ENCODE measurements around the gene C7orf25.

DNA sequence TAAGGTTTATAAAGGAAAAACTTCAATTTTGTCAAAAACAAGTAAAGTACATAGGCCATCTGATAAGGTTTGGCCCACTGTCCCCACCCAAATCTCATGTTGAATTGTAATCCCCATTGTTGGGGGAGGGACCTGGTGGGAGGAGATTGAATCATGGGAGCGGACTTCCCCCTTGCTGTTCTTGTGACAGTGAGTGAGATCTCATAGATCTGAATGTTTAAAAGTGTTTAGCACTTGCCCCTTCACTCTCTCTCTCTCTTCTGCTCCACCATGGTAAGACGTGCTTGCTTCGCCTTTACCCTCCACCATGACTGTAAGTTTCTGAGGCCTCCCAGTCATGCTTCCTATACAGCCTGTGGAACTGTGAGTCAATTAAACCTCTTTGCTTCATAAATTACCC lies 38.5 kb upstream of the C7orf25 start:
- TF ChIP-seq, protein P1, sequence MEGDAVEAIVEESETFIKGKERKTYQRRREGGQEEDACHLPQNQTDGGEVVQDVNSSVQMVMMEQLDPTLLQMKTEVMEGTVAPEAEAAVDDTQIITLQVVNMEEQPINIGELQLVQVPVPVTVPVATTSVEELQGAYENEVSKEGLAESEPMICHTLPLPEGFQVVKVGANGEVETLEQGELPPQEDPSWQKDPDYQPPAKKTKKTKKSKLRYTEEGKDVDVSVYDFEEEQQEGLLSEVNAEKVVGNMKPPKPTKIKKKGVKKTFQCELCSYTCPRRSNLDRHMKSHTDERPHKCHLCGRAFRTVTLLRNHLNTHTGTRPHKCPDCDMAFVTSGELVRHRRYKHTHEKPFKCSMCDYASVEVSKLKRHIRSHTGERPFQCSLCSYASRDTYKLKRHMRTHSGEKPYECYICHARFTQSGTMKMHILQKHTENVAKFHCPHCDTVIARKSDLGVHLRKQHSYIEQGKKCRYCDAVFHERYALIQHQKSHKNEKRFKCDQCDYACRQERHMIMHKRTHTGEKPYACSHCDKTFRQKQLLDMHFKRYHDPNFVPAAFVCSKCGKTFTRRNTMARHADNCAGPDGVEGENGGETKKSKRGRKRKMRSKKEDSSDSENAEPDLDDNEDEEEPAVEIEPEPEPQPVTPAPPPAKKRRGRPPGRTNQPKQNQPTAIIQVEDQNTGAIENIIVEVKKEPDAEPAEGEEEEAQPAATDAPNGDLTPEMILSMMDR (IDR thresholded peaks at IDR 0.05; ENCODE audit: low read depth, low read length, missing input control) = no peak
- TF ChIP-seq JUND (IDR thresholded peaks at IDR 0.05) = no peak
- TF ChIP-seq RAD21 (IDR thresholded peaks at IDR 0.05) = no peak
- no peak for TF ChIP-seq TAF1 (conservative IDR thresholded peaks at IDR 0.05)
- TF ChIP-seq YY1 (IDR thresholded peaks at IDR 0.05) = no peak
- TF ChIP-seq GABPA (IDR thresholded peaks at IDR 0.05 in 1 of 2, conservative IDR thresholded peaks at IDR 0.05 in 1 of 2) = no peak
- no peak for TF ChIP-seq EGR1 (IDR thresholded peaks at IDR 0.05; ENCODE audit: low read depth in 2 of 2)
- no peak for TF ChIP-seq SP1 (IDR thresholded peaks at IDR 0.05)
- no peak for TF ChIP-seq FOXA1 (IDR thresholded peaks at IDR 0.05)
- TF ChIP-seq, protein P2, sequence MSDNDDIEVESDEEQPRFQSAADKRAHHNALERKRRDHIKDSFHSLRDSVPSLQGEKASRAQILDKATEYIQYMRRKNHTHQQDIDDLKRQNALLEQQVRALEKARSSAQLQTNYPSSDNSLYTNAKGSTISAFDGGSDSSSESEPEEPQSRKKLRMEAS (IDR thresholded peaks at IDR 0.05) = no peak

Data from liver (tissue), 3 donors.